GM18505 (cell line): ENCODE data around the gene TNP2.
A peak's percentile ranks its signal among the peaks of the same experiment; 100 is the strongest.

ENCODE experiments used
- ATAC-seq: cut with Tn5 transposase; IDR thresholded peaks from one replicate; pipeline ENCODE4 v1.9.1; 2021; ENCODE audit not compliant: unreplicated experiment
- POLR2A ChIP-seq: IDR thresholded peaks from 4 replicates; pipeline ENCODE4 v1.6.1; 2011; ENCODE audit warnings: borderline replicate concordance; ENCODE audit not compliant: insufficient read depth, insufficient read length; ENCODE audit errors: extremely low read depth

TNP2 gene

DNA sequence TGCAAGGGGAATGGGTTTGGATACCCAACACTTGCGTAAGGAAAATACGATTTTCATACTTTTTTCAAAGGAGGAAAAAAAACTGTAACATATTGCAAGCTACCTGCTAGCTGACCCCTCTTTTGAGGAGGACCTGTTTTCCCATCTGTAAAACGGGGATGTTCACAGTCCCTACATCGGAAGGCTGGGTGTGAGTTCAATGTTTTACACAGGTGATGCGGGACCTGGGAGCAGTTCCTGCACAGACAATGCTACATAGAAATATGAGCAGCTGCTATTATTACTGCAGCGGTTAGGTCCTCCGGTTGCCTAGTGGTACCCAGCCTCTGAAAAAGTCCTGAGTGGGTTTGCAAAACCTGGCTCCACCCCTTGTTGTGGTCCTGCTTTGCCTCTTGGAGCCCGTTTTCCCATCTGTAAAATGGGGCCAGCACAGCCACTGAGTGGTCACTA lies 16.6 kb downstream of the TNP2 start:
- TF ChIP-seq POLR2A, result peak; percentile 2
- no peak for ATAC-seq

DNA sequence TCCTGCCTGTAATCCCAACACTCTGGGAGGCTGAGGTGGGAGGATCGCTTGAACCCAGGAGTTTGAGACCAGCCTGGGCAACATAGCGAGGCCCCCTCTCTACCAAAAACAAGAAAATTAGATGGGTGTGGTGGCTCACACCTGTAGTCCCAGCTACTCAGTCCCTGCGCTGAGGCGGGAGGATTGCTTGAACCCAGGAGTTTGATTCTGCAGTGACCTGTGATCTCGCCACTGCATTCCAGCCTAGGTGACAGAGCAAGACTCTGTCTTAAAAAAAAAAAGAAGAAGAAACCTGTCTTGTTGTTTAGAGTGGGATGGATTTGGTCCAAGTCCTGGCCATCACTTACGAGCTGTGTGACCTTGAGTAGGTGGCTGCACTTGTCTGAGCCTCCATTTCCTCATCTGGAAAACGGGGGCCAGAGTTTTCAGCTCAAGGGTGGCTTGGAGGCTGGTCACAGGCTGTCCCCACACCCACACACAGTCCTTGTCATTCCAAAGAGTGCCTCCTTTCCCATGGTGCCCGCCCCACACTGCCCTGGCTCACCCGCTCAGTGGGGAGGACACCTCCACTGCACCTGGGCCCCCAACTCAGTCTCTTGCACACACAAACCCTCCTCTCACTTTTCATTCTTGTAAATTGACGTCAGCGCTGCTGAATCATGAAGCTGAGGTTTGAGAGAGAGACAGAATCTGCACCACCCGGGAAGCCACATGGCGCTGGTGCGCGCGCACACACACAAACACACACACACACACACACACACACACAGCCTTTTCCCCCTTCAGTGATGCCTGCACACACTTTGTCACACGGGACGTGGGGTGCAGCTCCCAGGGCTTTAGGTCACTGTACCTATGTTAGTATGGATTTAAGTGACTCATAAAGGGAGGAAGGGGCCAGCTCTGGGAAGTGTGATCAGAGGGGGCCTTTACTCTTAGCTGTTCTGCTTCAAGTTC lies 17.3 kb downstream of the TNP2 start:
- peak; percentile 63 for TF ChIP-seq POLR2A
- ATAC-seq, result no peak

DNA sequence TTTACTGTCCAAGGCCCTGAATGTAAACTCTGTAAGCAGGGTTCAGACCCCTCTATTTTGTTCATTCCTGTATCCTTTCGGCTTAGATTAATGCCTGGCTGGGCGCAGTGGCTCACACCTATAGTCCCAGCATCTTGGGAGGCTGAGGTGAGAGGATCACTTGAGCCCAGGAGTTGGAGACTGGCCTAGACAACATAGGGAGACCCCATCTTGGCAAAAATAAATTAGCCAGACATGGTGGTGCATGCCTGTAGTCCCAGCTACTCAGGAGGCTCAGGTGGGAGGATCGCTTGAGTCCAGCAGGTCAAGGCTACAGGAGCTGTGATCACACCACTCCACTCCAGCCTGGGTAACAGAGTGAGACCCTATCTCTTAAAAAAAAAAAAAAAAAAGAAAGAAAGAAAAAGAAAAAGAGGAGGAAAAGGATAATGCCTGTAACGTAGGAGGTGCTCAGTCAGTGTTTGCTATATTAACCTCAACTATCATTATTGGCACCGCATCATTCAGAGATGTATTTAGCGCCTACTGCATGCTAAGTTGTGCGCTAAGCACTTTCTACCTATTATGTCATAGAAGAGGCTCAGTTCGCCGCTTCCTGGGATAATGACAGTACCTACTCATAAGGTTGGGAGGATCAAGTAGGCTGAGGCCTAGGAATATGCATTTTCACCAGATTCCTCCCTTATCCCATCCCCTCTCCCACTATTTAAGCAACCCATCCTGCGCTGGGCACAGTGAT lies 18.2 kb downstream of the TNP2 start:
- ATAC-seq, result no peak
- TF ChIP-seq POLR2A, result no peak

DNA sequence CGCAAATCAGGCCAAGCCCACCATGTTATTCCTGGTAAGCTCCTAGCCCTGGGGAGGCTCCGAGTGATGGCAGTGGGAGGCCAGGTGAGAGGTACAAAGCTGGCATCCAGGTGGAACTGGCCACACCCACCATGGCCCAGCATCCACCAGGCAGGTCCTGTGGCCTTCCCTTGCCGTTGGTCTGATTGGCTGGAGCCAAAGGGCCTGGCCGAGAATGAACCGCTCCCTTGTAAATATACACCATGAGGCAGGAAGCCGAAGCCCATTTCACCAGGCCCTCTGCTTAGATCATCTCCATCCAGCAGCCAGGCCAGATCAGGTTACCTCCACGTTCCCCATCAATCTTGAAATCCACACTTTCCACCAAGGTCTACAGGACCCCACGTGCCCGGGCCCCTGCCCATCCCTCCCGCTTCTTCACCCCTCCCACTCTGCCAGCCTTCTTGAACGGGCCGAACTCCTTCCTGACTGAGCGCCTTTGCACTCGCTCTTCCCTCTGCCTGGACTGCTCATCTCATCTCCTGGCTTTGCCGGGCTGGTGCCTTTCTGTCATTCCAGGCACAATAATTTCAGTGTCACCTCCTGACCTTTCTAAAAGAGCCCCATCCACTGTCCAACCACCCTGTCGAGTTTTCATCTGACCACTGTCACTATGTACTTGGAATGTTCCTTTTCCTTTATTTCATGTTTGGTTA lies 18.9 kb downstream of the TNP2 start:
- no peak for ATAC-seq
- peak; percentile 42 for TF ChIP-seq POLR2A

DNA sequence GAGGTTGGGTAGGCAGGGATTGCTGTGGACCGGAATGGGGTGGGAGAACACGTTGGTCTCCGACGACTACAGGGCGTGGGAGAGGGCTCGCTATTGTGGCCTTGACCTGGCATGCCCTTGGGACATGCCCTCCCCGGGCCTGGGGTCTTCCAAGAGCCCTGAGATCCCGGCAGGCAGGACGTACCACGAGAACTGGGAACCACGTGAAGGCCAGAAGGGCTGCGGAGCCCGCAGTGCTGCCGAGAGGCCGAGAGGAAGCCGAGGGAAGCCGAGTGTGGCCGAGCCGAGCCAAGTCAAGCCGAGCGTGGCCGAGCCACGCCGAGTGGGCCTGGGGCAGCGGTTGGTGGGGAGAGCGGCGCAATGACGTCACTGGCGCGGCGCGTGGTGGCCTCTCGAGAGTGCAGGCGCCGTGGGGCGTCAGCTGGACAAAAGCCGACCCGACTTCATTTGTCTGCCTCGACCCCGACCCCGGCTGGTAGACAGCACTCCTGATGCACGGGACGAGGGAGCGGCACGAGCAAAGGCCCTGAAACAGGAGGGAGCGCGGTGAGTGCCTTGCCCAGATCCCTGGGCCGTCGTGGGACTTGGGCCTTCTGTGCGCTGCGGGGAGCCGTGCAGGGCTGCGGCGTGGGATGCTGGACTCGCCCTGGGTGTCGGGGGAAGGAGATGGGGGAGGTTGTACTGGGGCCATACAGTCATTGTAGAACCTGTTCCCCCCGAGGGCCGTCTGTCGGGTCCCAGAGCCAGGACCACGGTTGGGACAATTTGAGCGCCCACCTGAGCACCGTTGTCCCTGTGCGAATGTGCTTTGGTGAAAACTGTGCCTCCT lies 19.7 kb downstream of the TNP2 start:
- TF ChIP-seq POLR2A, result no peak
- no peak for ATAC-seq

DNA sequence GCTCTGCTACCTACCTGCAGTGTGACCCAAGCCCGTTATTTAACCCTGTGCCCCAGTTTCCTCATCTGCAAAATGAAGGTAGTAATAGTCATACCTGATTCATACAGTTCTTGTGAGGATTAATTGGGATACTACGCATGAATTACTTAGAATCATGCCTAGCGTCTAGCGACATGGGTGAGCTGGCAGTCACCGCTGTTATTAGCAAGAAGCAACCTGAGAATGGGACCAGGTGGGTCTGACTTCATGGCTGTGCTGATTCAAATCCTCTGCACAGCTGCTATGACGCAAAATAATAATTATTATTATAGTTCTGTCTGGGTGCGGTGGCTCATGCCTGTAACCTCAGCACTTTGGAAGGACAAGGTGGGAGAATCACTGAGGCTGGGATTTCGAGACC lies 21.0 kb downstream of the TNP2 start:
- no peak for TF ChIP-seq POLR2A
- ATAC-seq, result no peak

GRCh38 chr16:11245988-11246387 lies 23.1 kb downstream of the TNP2 start:
- no peak for TF ChIP-seq POLR2A
- ATAC-seq, result no peak

GRCh38 chr16:11245222-11245737 lies 23.8 kb downstream of the TNP2 start:
- no peak for ATAC-seq
- TF ChIP-seq POLR2A, result no peak

DNA sequence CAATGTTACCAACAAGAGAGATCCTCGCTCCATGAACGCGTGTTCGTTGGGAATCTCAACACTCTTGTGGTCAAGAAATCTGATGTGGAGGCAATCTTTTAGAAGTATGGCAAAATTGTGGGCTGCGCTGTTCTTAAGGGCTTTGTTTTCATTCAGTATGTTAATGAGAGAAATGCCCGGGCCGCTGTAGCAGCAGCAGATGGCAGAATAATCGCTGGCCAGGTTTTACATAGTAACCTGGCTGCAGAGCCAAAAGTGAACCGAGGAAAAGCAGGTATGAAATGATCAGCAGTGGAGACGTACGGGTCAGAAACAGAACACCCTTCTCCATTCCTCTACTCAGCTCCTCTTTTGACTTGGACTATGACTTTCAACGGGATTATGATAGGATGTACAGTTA lies 26.5 kb downstream of the TNP2 start:
- ATAC-seq, result no peak

DNA sequence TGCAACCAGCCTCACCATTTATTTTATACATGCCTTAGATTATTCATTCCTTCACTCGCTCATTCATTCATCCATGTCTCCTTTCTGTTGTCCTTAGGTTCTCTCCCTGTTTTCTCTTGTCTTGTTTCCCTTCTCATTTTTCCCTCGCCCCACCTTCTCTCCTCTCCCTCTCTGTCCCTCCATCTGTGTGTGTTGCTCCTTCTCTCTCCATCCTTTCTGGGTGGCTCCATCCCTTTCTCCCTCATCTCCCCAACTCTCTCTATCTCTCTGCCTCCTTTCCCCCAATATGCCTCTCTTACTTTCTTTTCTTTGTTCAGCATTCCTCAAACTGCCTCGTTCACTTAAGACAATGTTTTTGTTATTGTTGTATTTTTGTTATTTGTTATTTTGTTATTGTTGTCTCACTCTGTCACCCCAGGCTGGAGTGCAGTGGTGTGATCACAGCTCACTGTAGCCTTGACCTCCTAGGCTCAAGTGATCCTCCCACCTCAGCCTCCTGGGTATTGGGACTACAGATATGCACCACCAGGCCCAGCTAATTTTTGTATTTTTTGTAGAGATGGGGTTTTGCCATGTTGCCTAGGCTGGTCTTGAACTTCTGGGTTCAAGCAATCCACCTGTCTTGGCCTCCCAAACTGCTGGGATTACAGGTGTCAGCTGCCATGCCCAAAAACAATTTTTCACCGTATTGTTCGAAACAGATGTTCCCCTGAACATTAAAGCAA lies 27.5 kb downstream of the TNP2 start:
- no peak for TF ChIP-seq POLR2A
- ATAC-seq, result no peak

More for the DNA sequence above, 26.5 kb downstream of the TNP2 start:
- no peak for TF ChIP-seq POLR2A

- TF ChIP-seq POLR2A, result no peak
- no peak for ATAC-seq
Measured at GRCh38 chr16:11240636-11241473, 28.3 kb downstream of the TNP2 start.
